Spleen (tissue), 11 donors: ENCODE data around the gene RASA3. TPM values are rescaled to one million over a fixed set of nuclear protein-coding genes. Genes with fewer than 3 reads are reported as not detected.
"Not testable (repeated sequence)": the region's sequence is repeated elsewhere in the genome, so short reads cannot be mapped to it uniquely, and the experiment has no call there.

Experiments
- DNase-seq: peaks from one replicate; pipeline ENCODE4 v3.0.0-alpha.2; 2020
- H3K27ac ChIP-seq, 8 donors: fragments of 200-600 bp; sonication (generic) in 7 of 8; 1 replicate in 4 of 8; 2 replicates in 4 of 8; pipeline versions ENCODE4 v1.5.0 to v1.8.0; 2016 to 2021; ENCODE audit warnings: inconsistent platforms in 4 of 8, mild to moderate bottlenecking in 4 of 8, moderate library complexity in 1 of 8
- H3K27me3 ChIP-seq, 7 donors: fragments of 200-600 bp; sonication (generic) in 6 of 7; replicated peaks in 1 of 7; 1 replicate in 4 of 7; 2 replicates in 3 of 7; pipeline versions ENCODE4 v1.5.0 to v1.8.0; 2016 to 2021; ENCODE audit warnings: inconsistent platforms in 3 of 7, mild to moderate bottlenecking in 1 of 7
- H3K36me3 ChIP-seq, 6 donors: fragments of 200-600 bp; sonication (generic) in 5 of 6; 1 replicate in 4 of 6; 2 replicates in 2 of 6; pipeline versions ENCODE4 v1.5.0 to v1.8.0; 2016 to 2021; ENCODE audit warnings: inconsistent platforms in 2 of 6
- H3K4me1 ChIP-seq, 6 donors: fragments of 200-600 bp; sonication (generic) in 5 of 6; 1 replicate in 3 of 6; 2 replicates in 3 of 6; pipeline versions ENCODE4 v1.5.0 to v1.8.0; 2016 to 2021; ENCODE audit warnings: inconsistent platforms in 3 of 6
- H3K4me3 ChIP-seq, 8 donors: fragments of 200-600 bp; sonication (generic) in 7 of 8; 1 replicate in 4 of 8; 2 replicates in 4 of 8; pipeline versions ENCODE4 v1.5.0 to v1.8.0; 2016 to 2021; ENCODE audit warnings: inconsistent platforms in 4 of 8, mild to moderate bottlenecking in 4 of 8, moderate library complexity in 2 of 8
- H3K9me3 ChIP-seq, 8 donors: fragments of 200-600 bp; sonication (generic) in 7 of 8; 1 replicate in 4 of 8; 2 replicates in 4 of 8; pipeline versions ENCODE4 v1.5.0 to v1.8.0; 2016 to 2021; ENCODE audit warnings: inconsistent platforms in 4 of 8
- POLR2A ChIP-seq, 3 donors: fragments of 450-650 bp; IDR thresholded peaks; one replicate each; pipeline ENCODE4 v1.5.1; 2017; ENCODE audit warnings: antibody characterized with exemption in 3 of 3, mild to moderate bottlenecking in 1 of 3
- POLR2AphosphoS5 ChIP-seq, 3 donors: sonication (generic); formaldehyde crosslinking; IDR thresholded peaks; one replicate each; pipeline ENCODE4 v1.5.1; 2017; ENCODE audit warnings: antibody characterized with exemption in 3 of 3
- WGBS, 5 donors: extraction: QIAGEN DNeasy Blood & Tissue Kit in 3 of 5; methylation state at CpG; one replicate each; pipeline versions ENCODE4 v1.1.5 to v1.1.7; 2013 to 2018; 5-methylcytosine and 5-hydroxymethylcytosine counted together
- intact Hi-C: fragments of 100-400 bp; cut with DNase I; formaldehyde crosslinking; loops from one replicate; pipeline ENCODE4 v1.15.0; 2023; ENCODE audit warnings: low total_unique reads
- polyA plus RNA-seq, 3 donors: library from polyadenylated mRNA; stranded (reverse); fragments of 200-250 nt; gene quantifications; one replicate each; pipeline ENCODE4 v1.2.1, GENCODE V29; 2013
- total RNA-seq, 7 donors: library from RNA; depleted of rRNA in 3 of 7; stranded (reverse); fragments of >200 nt in 3 of 7; fragmentation: NEBNext Ultra II Directional in 4 of 7; extraction: Animal tissue kit (Norgen Biotek cat#: 25700) in 4 of 7; gene quantifications; one replicate each; pipeline versions ENCODE4 v1.1.0 to v1.2.1, GENCODE V29; 2016 to 2021
- TF ChIP-seq, protein P1 (sequence below), 11 experiments: fragments of 200-600 bp in 7 of 11; fragments of 450-650 bp in 4 of 11; sonication (generic) in 4 of 11; IDR thresholded peaks in 8 of 11; conservative IDR thresholded peaks in 3 of 11; 1 replicate in 7 of 11; 2 replicates in 4 of 11; pipeline versions ENCODE4 v1.4.0 to v1.8.0; 2016 to 2021; ENCODE audit warnings: antibody characterized with exemption in 11 of 11, inconsistent platforms in 4 of 11, mild to moderate bottlenecking in 1 of 11
- donor health status: healthy with polysubstance abuse.
- donor health status: DM: no; HTN: no; CAD: no; lungs with moderate emphysema.
- donor health status: DM: no; HTN: no; CAD: no.
- donor health status: Bipolar disorder and iron deficiency.
- donor health status: healthy.
- donor health status: DM: no; HTN: no; CAD: no.
- donor health status: DM: yes; HTN: yes; CAD: no.

Gene RASA3
- total and polyA plus RNA-seq, 10 donors = 11.7 to 52.8 (median 47.7) TPM

DNA sequence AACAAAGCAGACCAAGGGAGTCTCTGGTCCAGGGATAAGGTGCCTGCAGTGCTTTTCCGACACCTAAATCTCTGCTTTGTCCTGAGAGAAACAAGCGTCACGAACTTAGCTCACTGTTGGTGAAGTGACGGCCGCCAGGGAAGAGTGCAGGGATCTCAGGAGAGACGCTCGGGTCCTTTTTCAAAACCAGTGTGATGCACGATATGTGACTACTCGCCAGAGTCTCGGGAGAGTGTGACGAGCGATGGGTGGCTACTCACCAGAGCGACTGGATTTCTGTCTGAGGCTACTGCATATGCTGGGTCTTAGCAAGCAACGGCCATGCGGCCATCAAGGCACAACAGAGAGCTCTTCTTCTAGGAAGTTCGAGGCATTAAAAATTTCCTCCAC, 30.1 kb upstream of the RASA3 start:
- no peak for DNase-seq
- intact Hi-C loops = no loop called here
- H3K27ac ChIP-seq = peak overlapping the region in 7 of 8 donors; percentile 55 to 73 (median 68)
- H3K36me3 ChIP-seq = no peaks in the 10 kb centered on the region
- H3K9me3 ChIP-seq = no peaks in the 10 kb centered on the region
- TF ChIP-seq POLR2AphosphoS5 (IDR thresholded peaks at IDR 0.05) (no peak), POLR2A (IDR thresholded peaks at IDR 0.05) (no peak)
- TF ChIP-seq, protein P1, sequence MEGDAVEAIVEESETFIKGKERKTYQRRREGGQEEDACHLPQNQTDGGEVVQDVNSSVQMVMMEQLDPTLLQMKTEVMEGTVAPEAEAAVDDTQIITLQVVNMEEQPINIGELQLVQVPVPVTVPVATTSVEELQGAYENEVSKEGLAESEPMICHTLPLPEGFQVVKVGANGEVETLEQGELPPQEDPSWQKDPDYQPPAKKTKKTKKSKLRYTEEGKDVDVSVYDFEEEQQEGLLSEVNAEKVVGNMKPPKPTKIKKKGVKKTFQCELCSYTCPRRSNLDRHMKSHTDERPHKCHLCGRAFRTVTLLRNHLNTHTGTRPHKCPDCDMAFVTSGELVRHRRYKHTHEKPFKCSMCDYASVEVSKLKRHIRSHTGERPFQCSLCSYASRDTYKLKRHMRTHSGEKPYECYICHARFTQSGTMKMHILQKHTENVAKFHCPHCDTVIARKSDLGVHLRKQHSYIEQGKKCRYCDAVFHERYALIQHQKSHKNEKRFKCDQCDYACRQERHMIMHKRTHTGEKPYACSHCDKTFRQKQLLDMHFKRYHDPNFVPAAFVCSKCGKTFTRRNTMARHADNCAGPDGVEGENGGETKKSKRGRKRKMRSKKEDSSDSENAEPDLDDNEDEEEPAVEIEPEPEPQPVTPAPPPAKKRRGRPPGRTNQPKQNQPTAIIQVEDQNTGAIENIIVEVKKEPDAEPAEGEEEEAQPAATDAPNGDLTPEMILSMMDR (IDR thresholded peaks at IDR 0.05 in 8 of 11, conservative IDR thresholded peaks at IDR 0.05 in 3 of 11) = no peak
- WGBS, 5 donors = 75 to 92% (median 85%) methylated on average over 16 of the region's 16 CpGs
- H3K27me3 ChIP-seq = peaks cover 0 to 21% (median 0%) of the 10 kb centered on the region in 7 donors
- H3K4me1 ChIP-seq = peaks cover 17 to 53% (median 29%) of the 10 kb centered on the region in 6 donors
- H3K4me3 ChIP-seq = peak overlapping the region in 3 of 8 donors; percentile 3 to 49 (median 30)

DNA sequence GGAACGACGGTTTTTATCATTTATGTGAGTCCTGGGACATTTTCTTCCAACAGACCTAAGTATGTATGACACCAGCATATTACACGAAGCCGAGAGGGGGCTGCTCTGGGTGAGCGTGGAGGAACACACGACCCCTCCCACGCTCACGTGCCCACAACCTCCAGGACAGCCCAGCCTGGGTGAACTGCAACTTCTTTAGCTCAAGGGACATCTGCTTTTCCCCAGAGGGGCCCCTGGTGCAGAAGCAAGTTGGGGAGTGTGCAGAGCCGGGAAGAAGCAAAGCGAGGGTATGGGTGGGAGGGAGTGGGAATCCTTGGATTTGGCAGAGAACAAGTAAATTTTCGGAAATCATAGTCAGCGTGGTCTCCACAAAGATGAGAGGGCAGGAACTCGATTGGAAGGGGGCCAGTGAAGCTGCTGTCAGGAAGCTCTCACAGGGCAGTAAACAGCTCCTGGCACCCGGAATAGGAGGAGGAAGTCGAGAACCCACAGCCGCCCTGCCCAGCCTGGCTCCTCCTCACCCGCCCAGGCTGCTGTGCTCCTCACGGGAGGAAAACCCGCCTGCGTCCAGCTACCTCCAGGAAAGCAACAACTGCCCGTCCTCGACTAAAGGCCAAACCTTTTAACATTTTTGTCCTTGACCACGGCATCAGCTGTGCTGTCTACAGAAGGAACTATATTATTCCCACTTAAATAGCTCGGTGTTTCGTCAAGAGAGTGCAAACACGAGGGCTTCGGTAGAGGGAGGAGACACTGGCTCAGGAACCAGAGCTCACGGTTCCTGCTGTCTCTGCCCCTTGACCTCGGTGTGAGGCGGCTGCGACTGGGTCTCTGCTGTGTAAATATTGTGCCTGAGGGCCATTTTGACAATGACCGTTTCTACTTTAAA, 29.5 kb upstream of the RASA3 start:
- peak; percentile 92 for DNase-seq
- WGBS, 5 donors = 7 to 10% (median 9%) methylated on average over 29 to 32 of the region's 32 CpGs
- Histone ChIP-seq H3K9me3 (no peaks in the 10 kb centered on the region), H3K4me3 (peak overlapping the region in 3 of 8 donors; percentile 3 to 49 (median 30)), H3K27ac (peak overlapping the region in 7 of 8 donors; percentile 55 to 73 (median 68)), H3K36me3 (no peaks in the 10 kb centered on the region), H3K27me3 (peaks cover 0 to 20% (median 0%) of the 10 kb centered on the region in 7 donors), H3K4me1 (peaks cover 17 to 51% (median 28%) of the 10 kb centered on the region in 6 donors)
- intact Hi-C loops = no loop called here
- TF ChIP-seq POLR2AphosphoS5 (IDR thresholded peaks at IDR 0.05) (peak; percentile 67 to 75 (median 68)), POLR2A (IDR thresholded peaks at IDR 0.05) (no peak)

DNA sequence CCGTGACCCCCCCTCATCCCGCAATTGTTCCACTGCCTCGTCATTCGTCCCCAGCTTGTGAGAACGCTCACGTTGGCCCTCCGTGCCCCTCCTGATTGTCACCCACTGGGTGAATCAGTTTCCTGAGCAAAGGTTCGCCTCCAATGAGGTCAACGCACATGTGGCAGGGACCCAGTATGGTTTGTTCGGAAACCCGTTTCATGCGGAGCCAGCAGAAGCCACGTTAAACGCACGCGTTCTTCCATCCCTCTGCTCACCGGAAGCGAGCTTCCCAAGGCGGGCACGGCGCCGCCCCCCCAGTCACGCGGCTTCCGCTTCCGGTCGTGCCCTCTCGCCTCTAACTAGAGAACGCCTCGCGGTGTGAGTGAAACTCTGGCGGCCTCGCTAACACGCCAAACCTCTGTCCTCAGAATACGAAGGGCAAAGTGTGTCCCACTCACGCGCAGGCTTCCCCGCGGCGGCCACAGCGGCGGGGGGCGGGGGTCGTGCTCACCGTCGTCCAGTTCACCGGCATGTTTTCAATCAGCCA, 28.7 kb upstream of the RASA3 start:
- 93 to 96% (median 94%) methylated on average over 47 of the region's 47 CpGs for whole genome bisulfite sequencing, 5 donors

DNA sequence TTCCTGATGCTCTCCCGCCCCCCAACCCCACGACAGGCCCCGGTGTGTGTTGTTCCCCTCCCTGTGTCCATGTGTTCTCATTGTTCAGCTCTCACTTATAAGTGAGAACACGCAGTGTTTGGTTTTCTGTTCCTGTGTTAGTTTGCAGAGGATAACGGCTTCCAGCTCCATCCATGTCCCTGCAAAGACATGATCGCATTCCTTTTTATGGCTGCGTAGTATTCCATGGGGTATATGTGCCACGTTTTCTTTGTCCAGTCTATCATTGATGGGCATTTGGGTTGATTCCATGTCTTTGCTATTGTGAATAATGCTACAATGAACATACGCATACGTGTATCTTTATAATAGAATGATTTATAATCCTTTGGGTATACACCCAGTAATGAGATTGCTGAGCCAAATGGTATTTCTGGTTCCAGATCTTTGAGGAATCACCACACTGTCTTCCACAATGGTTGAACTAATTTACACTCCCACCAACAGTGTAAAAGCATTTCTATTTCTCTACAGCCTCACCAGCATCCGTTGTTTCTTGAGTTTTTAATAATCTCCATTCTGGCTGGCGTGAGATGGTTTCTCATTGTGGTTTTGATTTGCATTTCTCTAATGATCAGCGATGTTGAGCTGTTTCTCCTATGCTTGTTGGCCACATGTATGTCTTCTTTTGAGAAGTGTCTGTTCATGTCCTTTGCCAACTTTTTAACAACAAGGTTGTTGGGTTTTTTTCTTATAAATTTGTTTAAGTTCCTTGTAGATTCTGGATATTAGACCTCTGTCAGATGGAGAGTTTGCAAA, 26.6 kb upstream of the RASA3 start:
- intact Hi-C loops, H3K36me3 ChIP-seq, H3K9me3 ChIP-seq, H3K4me3 ChIP-seq, DNase-seq, H3K27me3 ChIP-seq, H3K27ac ChIP-seq: not testable (repeated sequence)
- peaks cover 17 to 44% (median 28%) of the 10 kb centered on the region in 6 donors for H3K4me1 ChIP-seq
- WGBS, 5 donors = 71 to 90% (median 80%) methylated on average over 13 of the region's 13 CpGs

More for the DNA sequence above, 28.7 kb upstream of the RASA3 start:
- intact Hi-C loops = no loop called here
- Histone ChIP-seq H3K36me3 (no peaks in the 10 kb centered on the region), H3K27ac (peak overlapping the region in 5 of 8 donors; percentile 59 to 73 (median 71)), H3K9me3 (no peaks in the 10 kb centered on the region), H3K4me3 (peak overlapping the region in 1 of 8 donors; percentile 49), H3K27me3 (peaks cover 0 to 12% (median 0%) of the 10 kb centered on the region in 7 donors), H3K4me1 (peaks cover 18 to 44% (median 27%) of the 10 kb centered on the region in 6 donors)
- TF ChIP-seq, protein P1 (IDR thresholded peaks at IDR 0.05 in 8 of 11, conservative IDR thresholded peaks at IDR 0.05 in 3 of 11) = no peak
- TF ChIP-seq POLR2A (IDR thresholded peaks at IDR 0.05) = no peak
- no peak for TF ChIP-seq POLR2AphosphoS5 (IDR thresholded peaks at IDR 0.05)
- no peak for DNase-seq
